A549 (cell line): Measurements from ENCODE around the gene C2. TPM values are rescaled to one million over a fixed set of nuclear protein-coding genes. Genes with fewer than 3 reads are reported as not detected.

Source experiments
- ATAC-seq, 2 experiments: fragments of 200-7000 bp in 1 of 2; fragments of >200 bp in 1 of 2; cut with Nextera tagmentation in 1 of 2; cut with Tn5 transposase in 1 of 2; 3 replicates each; pipeline versions ENCODE4 v1.8.0 to v1.9.1; 2018 to 2020; ENCODE audit warnings: mild to moderate bottlenecking in 1 of 2, moderate library complexity in 1 of 2
- CTCF ChIA-PET: fragments of 300-600 bp; sonication (Branson Sonifier 250); formaldehyde crosslinking; extraction: SDS; loops from one replicate; lab custom pipeline; 2021; ENCODE audit warnings: antibody characterized with exemption, inconsistent platforms; lab: Yijun Ruan, JAX
- POLR2A ChIA-PET: fragments of 350-600 bp; formaldehyde crosslinking; extraction: SDS; loops from one replicate; lab custom pipeline; 2021; ENCODE audit warnings: antibody characterized with exemption, inconsistent platforms; lab: Yijun Ruan, JAX
- DNase-seq, 2 experiments: peaks; one replicate each; pipeline versions ENCODE4 v3.0.0 to v3.0.0-alpha.2; 2011 to 2016; ENCODE audit warnings: low read depth in 1 of 2, low spot score in 1 of 2
- FAIRE-seq: peaks from 2 replicates; lab custom pipeline; 2011; peaks lifted over from hg19 to GRCh38; lab: Jason Lieb, UNC
- H3K27ac ChIP-seq, 2 experiments: fragments of >200 bp; sonication (Bioruptor Twin); formaldehyde crosslinking; 3 replicates each; pipeline ENCODE4 v1.5.1; 2016 to 2017
- H3K4me1 ChIP-seq: fragments of >200 bp; sonication (Bioruptor Twin); formaldehyde crosslinking; 3 replicates; pipeline ENCODE4 v1.6.1; 2016
- H3K4me2 ChIP-seq: fragments of >200 bp; sonication (Bioruptor Twin); formaldehyde crosslinking; 3 replicates; pipeline ENCODE4 v1.6.1; 2016
- H3K4me3 ChIP-seq: fragments of >200 bp; sonication (Bioruptor Twin); formaldehyde crosslinking; 3 replicates; pipeline ENCODE4 v1.5.1; 2016
- H3K9me3 ChIP-seq: fragments of >200 bp; sonication (Bioruptor Twin); formaldehyde crosslinking; 3 replicates; pipeline ENCODE4 v1.6.1; 2016
- CHD2 ChIP-seq: fragments of 150-350 bp; IDR thresholded peaks from 2 replicates; pipeline ENCODE4 v1.6.1; 2014; ENCODE audit warnings: low read length; ENCODE audit not compliant: partially characterized antibody
- EHF ChIP-seq: fragments of 250-450 bp; sonication (Bioruptor Pico); IDR thresholded peaks from 2 replicates; pipeline ENCODE4 v1.5.0; 2020; ENCODE audit warnings: mild to moderate bottlenecking
- EP300 ChIP-seq, 2 experiments: fragments of >200 bp; sonication (Bioruptor Twin); formaldehyde crosslinking; IDR thresholded peaks; 2 replicates in 1 of 2; 3 replicates in 1 of 2; pipeline ENCODE4 v1.6.1; 2016 to 2017
- FOSB ChIP-seq: fragments of 250-450 bp; sonication (Bioruptor Pico); IDR thresholded peaks from 2 replicates; pipeline ENCODE4 v1.5.0; 2020; ENCODE audit warnings: mild to moderate bottlenecking, moderate library complexity
- FOSL2 ChIP-seq, 2 experiments: fragments of 450-650 bp in 1 of 2; fragments of >200 bp in 1 of 2; sonication (Bioruptor Twin) in 1 of 2; formaldehyde crosslinking; IDR thresholded peaks; 2 replicates each; pipeline versions ENCODE4 v1.5.0 to v1.6.1; 2016 to 2020; ENCODE audit warnings: mild to moderate bottlenecking in 1 of 2, moderate library complexity in 1 of 2
- GATA3 ChIP-seq: IDR thresholded peaks from 2 replicates; pipeline ENCODE4 v1.6.1; 2012; ENCODE audit warnings: borderline replicate concordance
- HEYL ChIP-seq: fragments of 250-450 bp; sonication (Bioruptor Pico); IDR thresholded peaks from 2 replicates; pipeline ENCODE4 v1.8.0; 2021; ENCODE audit warnings: mild to moderate bottlenecking, moderate library complexity
- HOXA7 ChIP-seq: fragments of 250-450 bp; sonication (Bioruptor Pico); IDR thresholded peaks from 2 replicates; pipeline ENCODE4 v1.5.0; 2020; ENCODE audit warnings: mild to moderate bottlenecking, moderate library complexity
- JUN ChIP-seq, 2 experiments: fragments of >200 bp; sonication (Bioruptor Twin); formaldehyde crosslinking; IDR thresholded peaks; 2 replicates in 1 of 2; 3 replicates in 1 of 2; pipeline ENCODE4 v1.6.1; 2016 to 2017
- KDM5A ChIP-seq: fragments of 200-600 bp; sonication (generic); IDR thresholded peaks from 2 replicates; pipeline ENCODE4 v1.6.1; 2016; ENCODE audit warnings: antibody characterized with exemption, mild to moderate bottlenecking
- MAFK ChIP-seq: fragments of 450-650 bp; IDR thresholded peaks from 2 replicates; pipeline ENCODE4 v1.6.1; 2014; ENCODE audit not compliant: partially characterized antibody
- NFE2L2 ChIP-seq: fragments of 150-350 bp; conservative IDR thresholded peaks from 2 replicates; pipeline ENCODE4 v1.6.1; 2014; ENCODE audit warnings: low read length
- PHF8 ChIP-seq: fragments of 200-600 bp; sonication (generic); IDR thresholded peaks from 2 replicates; pipeline ENCODE4 v1.6.1; 2016; ENCODE audit warnings: low read depth, mild to moderate bottlenecking, antibody characterized with exemption, moderate library complexity, borderline replicate concordance
- RAD21 ChIP-seq, 2 experiments: fragments of >200 bp in 1 of 2; sonication (Bioruptor Twin) in 1 of 2; formaldehyde crosslinking in 1 of 2; IDR thresholded peaks in 1 of 2; conservative IDR thresholded peaks in 1 of 2; 2 replicates in 1 of 2; 3 replicates in 1 of 2; pipeline ENCODE4 v1.6.1; 2012 to 2018; ENCODE audit warnings: inconsistent platforms in 1 of 2
- RNF2 ChIP-seq: fragments of 200-600 bp; sonication (generic); IDR thresholded peaks from 2 replicates; pipeline ENCODE4 v1.6.1; 2016; ENCODE audit warnings: low read depth, mild to moderate bottlenecking, antibody characterized with exemption, moderate library complexity, borderline replicate concordance
- SMC3 ChIP-seq: fragments of >200 bp; sonication (Bioruptor Twin); formaldehyde crosslinking; IDR thresholded peaks from 3 replicates; pipeline ENCODE4 v1.6.1; 2018; ENCODE audit warnings: inconsistent platforms
- TP53 ChIP-seq: fragments of 250-450 bp; sonication (Bioruptor Pico); IDR thresholded peaks from 2 replicates; pipeline ENCODE4 v1.5.0; 2021; ENCODE audit warnings: mild to moderate bottlenecking, moderate library complexity
- ZFP36 ChIP-seq: fragments of 450-650 bp; IDR thresholded peaks from 2 replicates; pipeline ENCODE4 v1.6.1; 2014; ENCODE audit warnings: borderline replicate concordance; ENCODE audit not compliant: partially characterized antibody
- ZSCAN20 ChIP-seq: fragments of 250-450 bp; sonication (Bioruptor Pico); IDR thresholded peaks from 2 replicates; pipeline ENCODE4 v1.8.0; 2022; ENCODE audit warnings: mild to moderate bottlenecking, moderate library complexity
- WGBS: methylation state at CpG from one replicate; pipeline ENCODE4 v1.1.6; 2017; ENCODE audit errors: missing lambda C conversion rate; 5-methylcytosine and 5-hydroxymethylcytosine counted together
- polyA plus RNA-seq, 4 experiments: library from polyadenylated mRNA; depleted of rRNA in 3 of 4; stranded (reverse); fragments of >200 nt; fragmentation: RNase III in 1 of 4; extraction: RNeasy Plus Mini Kit Qiagen cat#74134 plus additional on column Dnase treatment in 1 of 4; gene quantifications; 2 replicates in 3 of 4; 3 replicates in 1 of 4; pipeline ENCODE4 v1.2.3, GENCODE V29; 2011 to 2017
- TF ChIP-seq, protein P1 (sequence below): fragments of >200 bp; sonication (Bioruptor Twin); formaldehyde crosslinking; IDR thresholded peaks from 3 replicates; pipeline ENCODE4 v1.5.1; 2016
- TF ChIP-seq, protein P2 (sequence below): fragments of >200 bp; sonication (Bioruptor Twin); formaldehyde crosslinking; IDR thresholded peaks from 2 replicates; pipeline ENCODE4 v1.6.1; 2016
- TF ChIP-seq, protein P3 (sequence below): fragments of >200 bp; sonication (Bioruptor Twin); formaldehyde crosslinking; IDR thresholded peaks from 3 replicates; pipeline ENCODE4 v1.6.1; 2016
- TF ChIP-seq, protein P4 (sequence below): fragments of 150-350 bp; IDR thresholded peaks from 2 replicates; pipeline ENCODE4 v1.6.1; 2014; ENCODE audit warnings: low read depth, mild to moderate bottlenecking, low read length

C2 gene
- polyA plus RNA-seq, 2 of the 4 experiments (the other 2 are of a cell fraction): 0.22 to 0.87 TPM

DNA sequence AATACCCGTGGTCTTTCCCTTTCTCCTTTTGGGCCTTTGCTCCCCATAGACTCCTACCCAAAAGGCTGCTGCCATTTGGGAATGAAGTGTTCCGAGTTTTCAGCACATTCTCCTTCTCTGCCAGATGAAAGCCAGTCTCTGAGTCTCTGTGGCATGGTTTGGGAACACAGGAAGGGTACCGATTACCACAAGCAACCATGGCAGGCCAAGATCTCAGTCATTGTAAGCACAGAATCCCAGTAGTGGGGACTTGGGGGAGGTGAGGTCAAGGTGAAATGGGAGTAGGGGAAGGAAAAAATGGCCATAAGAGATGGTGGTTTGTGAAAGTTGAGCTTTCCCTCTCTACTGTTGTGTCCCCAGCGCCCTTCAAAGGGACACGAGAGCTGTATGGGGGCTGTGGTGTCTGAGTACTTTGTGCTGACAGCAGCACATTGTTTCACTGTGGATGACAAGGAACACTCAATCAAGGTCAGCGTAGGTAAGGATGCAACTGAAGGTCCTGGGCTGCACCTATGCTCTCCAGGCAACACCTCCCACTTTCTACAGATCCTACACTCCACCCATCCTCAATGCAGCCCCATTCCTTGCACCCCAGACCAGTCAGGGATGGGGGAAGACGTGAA lies 22.5 kb downstream of the C2 start:
- Histone ChIP-seq H3K4me1 (peaks cover 13% of the 10 kb centered on the region), H3K4me2 (no peak overlapping the region), H3K9me3 (no peaks in the 10 kb centered on the region), H3K27ac (no peak overlapping the region), H3K4me3 (no peak overlapping the region)
- ChIA-PET CTCF (interaction anchor here (2.0 to 3.9 kb wide), 3 partner anchors 27 to 58 kb away, joined by 5 to 26 read pairs (median 24); partner anchors contain the start of gene ZBTB12), POLR2A (no interaction called here)
- ATAC-seq: no peak
- TF ChIP-seq GATA3: no peak
- TF ChIP-seq SMC3: no peak
- no peak for TF ChIP-seq FOSB (CRISPR knock-in tag)
- peak; percentile 71 for TF ChIP-seq MAFK
- no peak for TF ChIP-seq EHF (CRISPR knock-in tag)
- 92% methylated on average over 7 of the region's 7 CpGs for WGBS
- FAIRE-seq: no peak
- no peak for DNase-seq

DNA sequence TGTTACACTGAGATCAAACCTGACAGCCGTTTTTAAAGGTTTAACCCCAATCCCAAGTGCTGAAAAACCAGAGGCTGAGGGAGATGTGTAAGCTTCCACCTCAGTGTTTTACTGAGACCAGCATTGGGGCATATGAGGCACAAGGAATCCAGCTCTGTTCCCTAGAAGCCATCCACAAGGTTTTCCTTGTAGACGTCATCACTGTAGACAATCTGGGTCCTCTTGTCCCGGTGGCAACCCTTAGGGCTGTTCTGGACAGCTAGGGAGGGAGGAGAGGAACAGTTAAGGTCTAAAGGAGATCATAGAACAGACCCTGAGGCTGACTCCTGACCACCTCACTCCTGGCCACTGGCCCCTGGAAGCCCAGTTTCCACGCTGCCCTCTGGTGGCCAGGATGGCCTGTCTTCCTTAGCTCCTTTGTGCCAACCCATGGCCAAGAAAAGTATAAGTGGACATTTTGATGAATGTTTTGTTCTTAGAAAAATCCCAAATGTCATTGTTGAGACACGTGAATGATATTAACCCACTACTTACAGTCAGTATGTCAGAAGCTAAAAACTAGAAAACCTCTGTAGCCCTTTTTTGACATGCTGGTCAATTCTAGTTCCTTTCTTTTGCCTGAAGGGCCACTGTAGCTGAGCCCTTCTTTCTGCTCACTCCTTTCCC lies 24.8 kb downstream of the C2 start:
- POLR2A ChIA-PET: interaction anchor here (0.9 to 1.7 kb wide), 5 partner anchors 12 to 76 kb away, joined by 3 to 6 read pairs (median 4); partner anchors contain the start of genes DXO and ZBTB12
- WGBS: 29% methylated on average over 5 of the region's 5 CpGs
- Histone ChIP-seq H3K9me3 (no peaks in the 10 kb centered on the region), H3K4me2 (no peak overlapping the region)
- ATAC-seq: peak; percentile 83 to 92
- DNase-seq: peak; percentile 43 to 68
- TF ChIP-seq RAD21 (conservative IDR thresholded peaks at IDR 0.05 in 1 of 2, IDR thresholded peaks at IDR 0.05 in 1 of 2) (peak; percentile 64 to 66), FOSL2 (IDR thresholded peaks at IDR 0.05) (no peak), FOSL2 (CRISPR knock-in tag; IDR thresholded peaks at IDR 0.05) (no peak), CHD2 (no peak), RNF2 (no peak), HOXA7 (CRISPR knock-in tag) (no peak), SMC3 (peak; percentile 78)
- TF ChIP-seq, protein P1, sequence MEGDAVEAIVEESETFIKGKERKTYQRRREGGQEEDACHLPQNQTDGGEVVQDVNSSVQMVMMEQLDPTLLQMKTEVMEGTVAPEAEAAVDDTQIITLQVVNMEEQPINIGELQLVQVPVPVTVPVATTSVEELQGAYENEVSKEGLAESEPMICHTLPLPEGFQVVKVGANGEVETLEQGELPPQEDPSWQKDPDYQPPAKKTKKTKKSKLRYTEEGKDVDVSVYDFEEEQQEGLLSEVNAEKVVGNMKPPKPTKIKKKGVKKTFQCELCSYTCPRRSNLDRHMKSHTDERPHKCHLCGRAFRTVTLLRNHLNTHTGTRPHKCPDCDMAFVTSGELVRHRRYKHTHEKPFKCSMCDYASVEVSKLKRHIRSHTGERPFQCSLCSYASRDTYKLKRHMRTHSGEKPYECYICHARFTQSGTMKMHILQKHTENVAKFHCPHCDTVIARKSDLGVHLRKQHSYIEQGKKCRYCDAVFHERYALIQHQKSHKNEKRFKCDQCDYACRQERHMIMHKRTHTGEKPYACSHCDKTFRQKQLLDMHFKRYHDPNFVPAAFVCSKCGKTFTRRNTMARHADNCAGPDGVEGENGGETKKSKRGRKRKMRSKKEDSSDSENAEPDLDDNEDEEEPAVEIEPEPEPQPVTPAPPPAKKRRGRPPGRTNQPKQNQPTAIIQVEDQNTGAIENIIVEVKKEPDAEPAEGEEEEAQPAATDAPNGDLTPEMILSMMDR: peak; percentile 71
- TF ChIP-seq, protein P2, sequence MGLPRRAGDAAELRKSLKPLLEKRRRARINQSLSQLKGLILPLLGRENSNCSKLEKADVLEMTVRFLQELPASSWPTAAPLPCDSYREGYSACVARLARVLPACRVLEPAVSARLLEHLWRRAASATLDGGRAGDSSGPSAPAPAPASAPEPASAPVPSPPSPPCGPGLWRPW: no peak
- TF ChIP-seq, all 56 proteins: peak for 3
- Histone ChIP-seq H3K27ac (no peak overlapping the region), H3K4me1 (no peaks in the 10 kb centered on the region; the same call in 2 of the 3 replicates), H3K4me3 (no peak overlapping the region)
- CTCF ChIA-PET: interaction anchor here (0.6 to 3.9 kb wide), 39 partner anchors 9 to 406 kb away, joined by 3 to 26 read pairs (median 5); partner anchors contain the start of genes ATP6V1G2, DXO, EHMT2 and LY6G5B
- FAIRE-seq: no peak

DNA sequence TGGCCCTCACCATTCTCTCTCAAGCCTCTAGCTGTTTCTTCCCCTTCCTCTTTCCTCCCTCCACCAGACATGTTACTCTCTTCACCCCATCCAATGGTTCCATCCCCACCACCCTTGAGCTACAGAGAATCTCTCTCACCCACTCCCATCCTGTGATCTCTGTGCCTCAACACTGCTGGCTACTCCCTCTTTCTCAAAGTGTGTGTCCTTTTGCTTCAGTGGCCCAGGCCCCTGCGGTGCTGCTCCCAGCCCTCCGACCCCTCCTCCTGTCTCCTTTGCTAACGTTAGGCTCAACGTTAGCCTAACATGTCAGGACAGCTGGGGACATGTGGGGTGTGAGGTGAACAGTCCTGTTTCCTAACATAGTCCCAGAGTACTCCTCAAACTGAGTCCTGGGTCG lies 25.4 kb downstream of the C2 start:
- WGBS: 75% methylated on average over 5 of the region's 5 CpGs
- FAIRE-seq (no peak), ATAC-seq (peak in 1 of 2 experiments; percentile 11; a peak in 2 of 6 replicates), DNase-seq (no peak)
- Histone ChIP-seq H3K27ac (no peak overlapping the region), H3K4me1 (peaks cover 6% of the 10 kb centered on the region; the same call in 1 of the 3 replicates), H3K4me3 (no peak overlapping the region), H3K9me3 (no peaks in the 10 kb centered on the region), H3K4me2 (no peak overlapping the region)
- CTCF ChIA-PET: interaction anchor here (0.6 to 3.9 kb wide), 30 partner anchors 9 to 326 kb away, joined by 3 to 26 read pairs (median 6); partner anchors contain the start of genes DXO, EHMT2, LY6G5B and ZBTB12
- POLR2A ChIA-PET: interaction anchor here (1.0 to 1.7 kb wide), 4 partner anchors 13 to 77 kb away, joined by 3 to 6 read pairs (median 4); partner anchors contain the start of gene DXO
- TF ChIP-seq PHF8 (no peak), TP53 (CRISPR knock-in tag) (no peak), EP300 (IDR thresholded peaks at IDR 0.05) (no peak), ZFP36 (no peak), HEYL (CRISPR knock-in tag) (no peak), ZSCAN20 (CRISPR knock-in tag) (no peak), JUN (IDR thresholded peaks at IDR 0.05) (no peak), KDM5A (no peak), NFE2L2 (no peak)
- TF ChIP-seq, protein P3, sequence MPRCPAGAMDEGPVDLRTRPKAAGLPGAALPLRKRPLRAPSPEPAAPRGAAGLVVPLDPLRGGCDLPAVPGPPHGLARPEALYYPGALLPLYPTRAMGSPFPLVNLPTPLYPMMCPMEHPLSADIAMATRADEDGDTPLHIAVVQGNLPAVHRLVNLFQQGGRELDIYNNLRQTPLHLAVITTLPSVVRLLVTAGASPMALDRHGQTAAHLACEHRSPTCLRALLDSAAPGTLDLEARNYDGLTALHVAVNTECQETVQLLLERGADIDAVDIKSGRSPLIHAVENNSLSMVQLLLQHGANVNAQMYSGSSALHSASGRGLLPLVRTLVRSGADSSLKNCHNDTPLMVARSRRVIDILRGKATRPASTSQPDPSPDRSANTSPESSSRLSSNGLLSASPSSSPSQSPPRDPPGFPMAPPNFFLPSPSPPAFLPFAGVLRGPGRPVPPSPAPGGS: no peak
- TF ChIP-seq, protein P1: no peak
- TF ChIP-seq, protein P4, sequence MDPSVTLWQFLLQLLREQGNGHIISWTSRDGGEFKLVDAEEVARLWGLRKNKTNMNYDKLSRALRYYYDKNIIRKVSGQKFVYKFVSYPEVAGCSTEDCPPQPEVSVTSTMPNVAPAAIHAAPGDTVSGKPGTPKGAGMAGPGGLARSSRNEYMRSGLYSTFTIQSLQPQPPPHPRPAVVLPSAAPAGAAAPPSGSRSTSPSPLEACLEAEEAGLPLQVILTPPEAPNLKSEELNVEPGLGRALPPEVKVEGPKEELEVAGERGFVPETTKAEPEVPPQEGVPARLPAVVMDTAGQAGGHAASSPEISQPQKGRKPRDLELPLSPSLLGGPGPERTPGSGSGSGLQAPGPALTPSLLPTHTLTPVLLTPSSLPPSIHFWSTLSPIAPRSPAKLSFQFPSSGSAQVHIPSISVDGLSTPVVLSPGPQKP: no peak
